GM12878 (cell line): Measurements from ENCODE around the gene DCAF11. TPM values are rescaled to one million over a fixed set of nuclear protein-coding genes. Genes with fewer than 3 reads are reported as not detected.

Source experiments
- ASH2L ChIP-seq: fragments of 300-600, 200-600 bp; sonication (generic); IDR thresholded peaks from 2 replicates; pipeline ENCODE4 v1.6.1; 2017; ENCODE audit warnings: low read depth, mild to moderate bottlenecking, borderline replicate concordance
- BHLHE40 ChIP-seq, 2 experiments: fragments of 450-650 bp in 1 of 2; IDR thresholded peaks; 2 replicates each; pipeline ENCODE4 v1.6.1; 2011 to 2017; ENCODE audit warnings: low read depth in 2 of 2, borderline replicate concordance in 1 of 2, improper control_type of control experiment in 1 of 2, low read length in 1 of 2, mild to moderate bottlenecking in 1 of 2
- EED ChIP-seq: sonication (generic); IDR thresholded peaks from 2 replicates; pipeline ENCODE4 v1.6.1; 2016; ENCODE audit warnings: antibody characterized with exemption, low read depth
- FOXK2 ChIP-seq: fragments of 450-650 bp; IDR thresholded peaks from 2 replicates; pipeline ENCODE4 v1.6.1; 2017; ENCODE audit warnings: mild to moderate bottlenecking, moderate library complexity
- IRF4 ChIP-seq: IDR thresholded peaks from 2 replicates; pipeline ENCODE4 v1.6.1; 2011; ENCODE audit warnings: low read depth, low read length
- MYC ChIP-seq: IDR thresholded peaks from 2 replicates; pipeline ENCODE4 v1.6.1; 2011; ENCODE audit warnings: mild to moderate bottlenecking, low read length, moderate library complexity, inconsistent platforms; ENCODE audit not compliant: insufficient read depth, insufficient replicate concordance, insufficient read length, severe bottlenecking
- NRF1 ChIP-seq: conservative IDR thresholded peaks from 2 replicates; pipeline ENCODE4 v1.6.1; 2011; ENCODE audit warnings: mild to moderate bottlenecking, low read depth, low read length, improper control_type of control experiment
- PAX5 ChIP-seq: IDR thresholded peaks from 2 replicates; pipeline ENCODE4 v1.6.1; 2011; ENCODE audit warnings: low read depth, low read length, borderline replicate concordance
- POU2F2 ChIP-seq: IDR thresholded peaks from 3 replicates; pipeline ENCODE4 v1.6.1; 2011; ENCODE audit warnings: low read depth, mild to moderate bottlenecking, low read length, borderline replicate concordance
- SPI1 ChIP-seq: IDR thresholded peaks from 2 replicates; pipeline ENCODE4 v1.6.1; 2011; ENCODE audit warnings: low read depth, mild to moderate bottlenecking, low read length, moderate library complexity, borderline replicate concordance; ENCODE audit not compliant: insufficient read depth
- STAT1 ChIP-seq: fragments of 450-650 bp; conservative IDR thresholded peaks from 2 replicates; pipeline ENCODE4 v1.6.1; 2014; ENCODE audit warnings: antibody characterized with exemption, mild to moderate bottlenecking
- WRNIP1 ChIP-seq: IDR thresholded peaks from 2 replicates; pipeline ENCODE4 v1.6.1; 2011; ENCODE audit warnings: low read depth, low read length, improper control_type of control experiment, borderline replicate concordance
- ZNF622 ChIP-seq: fragments of 450-650 bp; IDR thresholded peaks from 2 replicates; pipeline ENCODE4 v1.6.1; 2017; ENCODE audit warnings: mild to moderate bottlenecking, inconsistent platforms
- ZZZ3 ChIP-seq: IDR thresholded peaks from 2 replicates; pipeline ENCODE4 v1.6.1; 2011; ENCODE audit warnings: low read depth; ENCODE audit not compliant: control insufficient read depth, insufficient read length
- polyA plus RNA-seq, 11 experiments: library from polyadenylated mRNA; depleted of rRNA in 4 of 11; unstranded in 6 of 11; stranded (reverse) in 5 of 11; fragments of >200 nt; fragmentation: Nextera tagmentation in 4 of 11; fragmentation: Illumina TruSeq in 1 of 11; extraction: Ambion mirVana in 4 of 11; extraction: Trizol in 1 of 11; gene quantifications; 1 replicate in 1 of 11; 2 replicates in 10 of 11; pipeline versions ENCODE4 v1.2.1 to v1.2.3, GENCODE V29; 2011 to 2016; ENCODE audit warnings: inconsistent platforms in 2 of 11, missing spikeins in 2 of 11, low read depth in 1 of 11
- total RNA-seq, 4 experiments: library from RNA; depleted of rRNA in 3 of 4; stranded (reverse); fragments of >200 nt in 3 of 4; fragmentation: Illumina TruSeq in 1 of 4; extraction: Trizol in 1 of 4; gene quantifications; 2 replicates each; pipeline versions ENCODE4 v1.2.1 to v1.2.3, GENCODE V29; 2013 to 2021
- TF ChIP-seq, protein P1 (sequence below): fragments of 450-650 bp; IDR thresholded peaks from 2 replicates; pipeline ENCODE4 v1.6.1; 2017; ENCODE audit warnings: borderline replicate concordance
- TF ChIP-seq, protein P2 (sequence below), 3 experiments: IDR thresholded peaks in 2 of 3; conservative IDR thresholded peaks in 1 of 3; 2 replicates each; pipeline ENCODE4 v1.5.1; 2011; ENCODE audit warnings: low read depth in 3 of 3, low read length in 3 of 3, mild to moderate bottlenecking in 3 of 3, control low read depth in 2 of 3, moderate library complexity in 2 of 3, inconsistent platforms in 1 of 3, mixed read lengths in 1 of 3; ENCODE audit not compliant: control insufficient read depth in 2 of 3, insufficient read depth in 1 of 3; ENCODE audit errors: extremely low read depth in 1 of 3
- TF ChIP-seq, protein P3 (sequence below): fragments of 150-350 bp; IDR thresholded peaks from 2 replicates; pipeline ENCODE4 v1.6.1; 2016; ENCODE audit warnings: low read depth, low read length
- TF ChIP-seq, protein P4 (sequence below): fragments of 450-650 bp; IDR thresholded peaks from 2 replicates; pipeline ENCODE4 v1.6.1; 2017; ENCODE audit warnings: low read depth, mild to moderate bottlenecking, moderate library complexity

DCAF11 gene
- total and polyA plus RNA-seq, 10 of the 15 experiments (the other 5 are each of a cell fraction or from before 2014, with no cell fraction given), result 13.4 to 91.2 (median 68.7) TPM

DNA sequence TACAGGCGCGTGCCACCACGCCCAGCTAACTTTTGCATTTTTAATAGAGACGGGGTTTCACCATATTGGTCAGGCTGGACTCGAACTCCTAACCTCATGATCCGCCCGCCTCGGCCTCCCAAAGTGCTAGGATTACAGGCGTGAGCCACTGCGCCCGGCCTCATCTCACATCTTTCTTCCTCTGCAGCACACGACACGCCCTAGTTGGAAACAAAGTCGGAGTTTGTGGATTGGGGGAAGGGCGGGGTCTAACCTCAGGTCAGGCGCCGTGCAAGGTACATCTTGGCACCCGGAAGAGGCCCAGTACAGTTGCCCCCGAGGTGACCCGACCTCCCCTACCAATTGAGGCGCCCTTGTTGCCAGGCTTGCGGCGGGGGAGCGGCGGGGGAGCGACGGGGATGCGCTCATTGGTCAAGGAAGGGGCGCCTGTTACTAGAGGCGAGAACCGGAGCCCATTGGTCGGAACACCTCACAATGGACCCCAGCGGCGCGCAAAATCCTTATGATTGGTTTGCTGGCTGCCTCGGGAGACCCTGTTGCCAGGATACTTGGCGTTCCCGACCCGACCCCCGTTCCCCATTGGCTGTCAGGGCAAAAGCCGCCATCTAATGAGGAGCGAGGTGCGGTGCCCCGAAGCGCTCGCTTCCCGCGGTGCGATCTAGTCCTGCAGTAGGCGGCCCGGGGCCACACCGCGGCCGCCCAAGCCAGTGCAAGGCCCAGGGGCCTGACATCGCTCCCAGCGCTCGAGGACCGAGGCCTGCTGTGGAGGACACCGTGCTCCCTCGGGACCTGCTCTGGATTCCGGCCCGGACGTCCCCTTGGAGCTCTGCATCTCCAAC lies 57.1 kb downstream of the DCAF11 start, which contains the start of gene REC8 (continued):
- TF ChIP-seq, protein P1, sequence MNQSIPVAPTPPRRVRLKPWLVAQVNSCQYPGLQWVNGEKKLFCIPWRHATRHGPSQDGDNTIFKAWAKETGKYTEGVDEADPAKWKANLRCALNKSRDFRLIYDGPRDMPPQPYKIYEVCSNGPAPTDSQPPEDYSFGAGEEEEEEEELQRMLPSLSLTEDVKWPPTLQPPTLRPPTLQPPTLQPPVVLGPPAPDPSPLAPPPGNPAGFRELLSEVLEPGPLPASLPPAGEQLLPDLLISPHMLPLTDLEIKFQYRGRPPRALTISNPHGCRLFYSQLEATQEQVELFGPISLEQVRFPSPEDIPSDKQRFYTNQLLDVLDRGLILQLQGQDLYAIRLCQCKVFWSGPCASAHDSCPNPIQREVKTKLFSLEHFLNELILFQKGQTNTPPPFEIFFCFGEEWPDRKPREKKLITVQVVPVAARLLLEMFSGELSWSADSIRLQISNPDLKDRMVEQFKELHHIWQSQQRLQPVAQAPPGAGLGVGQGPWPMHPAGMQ, result no peak
- TF ChIP-seq PAX5 (peak; percentile 25; the same call in 1 of the 2 replicates), BHLHE40 (IDR thresholded peaks at IDR 0.05; ENCODE audit: borderline replicate concordance in 1 of 2, low read depth in 2 of 2, low read length in 1 of 2) (peak; percentile 8 to 69; a peak in 2 of 4 replicates), SPI1 (no peak), WRNIP1 (no peak), POU2F2 (0 out of 3 replicates have a peak, but pooled peaks have one; percentile 4), ZNF622 (no peak), IRF4 (no peak), ZZZ3 (no peak), EED (no peak), MYC (no peak), STAT1 (no peak), FOXK2 (peak; percentile 12; the same call in 1 of the 2 replicates), NRF1 (no peak), ASH2L (no peak)
- TF ChIP-seq, protein P2, sequence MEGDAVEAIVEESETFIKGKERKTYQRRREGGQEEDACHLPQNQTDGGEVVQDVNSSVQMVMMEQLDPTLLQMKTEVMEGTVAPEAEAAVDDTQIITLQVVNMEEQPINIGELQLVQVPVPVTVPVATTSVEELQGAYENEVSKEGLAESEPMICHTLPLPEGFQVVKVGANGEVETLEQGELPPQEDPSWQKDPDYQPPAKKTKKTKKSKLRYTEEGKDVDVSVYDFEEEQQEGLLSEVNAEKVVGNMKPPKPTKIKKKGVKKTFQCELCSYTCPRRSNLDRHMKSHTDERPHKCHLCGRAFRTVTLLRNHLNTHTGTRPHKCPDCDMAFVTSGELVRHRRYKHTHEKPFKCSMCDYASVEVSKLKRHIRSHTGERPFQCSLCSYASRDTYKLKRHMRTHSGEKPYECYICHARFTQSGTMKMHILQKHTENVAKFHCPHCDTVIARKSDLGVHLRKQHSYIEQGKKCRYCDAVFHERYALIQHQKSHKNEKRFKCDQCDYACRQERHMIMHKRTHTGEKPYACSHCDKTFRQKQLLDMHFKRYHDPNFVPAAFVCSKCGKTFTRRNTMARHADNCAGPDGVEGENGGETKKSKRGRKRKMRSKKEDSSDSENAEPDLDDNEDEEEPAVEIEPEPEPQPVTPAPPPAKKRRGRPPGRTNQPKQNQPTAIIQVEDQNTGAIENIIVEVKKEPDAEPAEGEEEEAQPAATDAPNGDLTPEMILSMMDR (IDR thresholded peaks at IDR 0.05 in 2 of 3, conservative IDR thresholded peaks at IDR 0.05 in 1 of 3; ENCODE audit: control insufficient read depth in 2 of 3, extremely low read depth in 1 of 3, insufficient read depth in 1 of 3, low read depth in 3 of 3, low read length in 3 of 3), result no peak
- TF ChIP-seq, protein P3, sequence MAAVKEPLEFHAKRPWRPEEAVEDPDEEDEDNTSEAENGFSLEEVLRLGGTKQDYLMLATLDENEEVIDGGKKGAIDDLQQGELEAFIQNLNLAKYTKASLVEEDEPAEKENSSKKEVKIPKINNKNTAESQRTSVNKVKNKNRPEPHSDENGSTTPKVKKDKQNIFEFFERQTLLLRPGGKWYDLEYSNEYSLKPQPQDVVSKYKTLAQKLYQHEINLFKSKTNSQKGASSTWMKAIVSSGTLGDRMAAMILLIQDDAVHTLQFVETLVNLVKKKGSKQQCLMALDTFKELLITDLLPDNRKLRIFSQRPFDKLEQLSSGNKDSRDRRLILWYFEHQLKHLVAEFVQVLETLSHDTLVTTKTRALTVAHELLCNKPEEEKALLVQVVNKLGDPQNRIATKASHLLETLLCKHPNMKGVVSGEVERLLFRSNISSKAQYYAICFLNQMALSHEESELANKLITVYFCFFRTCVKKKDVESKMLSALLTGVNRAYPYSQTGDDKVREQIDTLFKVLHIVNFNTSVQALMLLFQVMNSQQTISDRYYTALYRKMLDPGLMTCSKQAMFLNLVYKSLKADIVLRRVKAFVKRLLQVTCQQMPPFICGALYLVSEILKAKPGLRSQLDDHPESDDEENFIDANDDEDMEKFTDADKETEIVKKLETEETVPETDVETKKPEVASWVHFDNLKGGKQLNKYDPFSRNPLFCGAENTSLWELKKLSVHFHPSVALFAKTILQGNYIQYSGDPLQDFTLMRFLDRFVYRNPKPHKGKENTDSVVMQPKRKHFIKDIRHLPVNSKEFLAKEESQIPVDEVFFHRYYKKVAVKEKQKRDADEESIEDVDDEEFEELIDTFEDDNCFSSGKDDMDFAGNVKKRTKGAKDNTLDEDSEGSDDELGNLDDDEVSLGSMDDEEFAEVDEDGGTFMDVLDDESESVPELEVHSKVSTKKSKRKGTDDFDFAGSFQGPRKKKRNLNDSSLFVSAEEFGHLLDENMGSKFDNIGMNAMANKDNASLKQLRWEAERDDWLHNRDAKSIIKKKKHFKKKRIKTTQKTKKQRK, result no peak
- TF ChIP-seq, protein P4, sequence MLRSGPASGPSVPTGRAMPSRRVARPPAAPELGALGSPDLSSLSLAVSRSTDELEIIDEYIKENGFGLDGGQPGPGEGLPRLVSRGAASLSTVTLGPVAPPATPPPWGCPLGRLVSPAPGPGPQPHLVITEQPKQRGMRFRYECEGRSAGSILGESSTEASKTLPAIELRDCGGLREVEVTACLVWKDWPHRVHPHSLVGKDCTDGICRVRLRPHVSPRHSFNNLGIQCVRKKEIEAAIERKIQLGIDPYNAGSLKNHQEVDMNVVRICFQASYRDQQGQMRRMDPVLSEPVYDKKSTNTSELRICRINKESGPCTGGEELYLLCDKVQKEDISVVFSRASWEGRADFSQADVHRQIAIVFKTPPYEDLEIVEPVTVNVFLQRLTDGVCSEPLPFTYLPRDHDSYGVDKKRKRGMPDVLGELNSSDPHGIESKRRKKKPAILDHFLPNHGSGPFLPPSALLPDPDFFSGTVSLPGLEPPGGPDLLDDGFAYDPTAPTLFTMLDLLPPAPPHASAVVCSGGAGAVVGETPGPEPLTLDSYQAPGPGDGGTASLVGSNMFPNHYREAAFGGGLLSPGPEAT, result no peak
